Measurements from ENCODE around the gene SULF2. TPM values are rescaled to one million over a fixed set of nuclear protein-coding genes. Genes with fewer than 3 reads are reported as not detected.

The SULF2 gene
- total RNA-seq, 4 donors from 2014 or later: 31.5 to 182 (median 94.4) TPM

GRCh38 chr20:47748069-47748468, 37.2 kb downstream of the SULF2 start:
- H3K4me3 ChIP-seq: no peak overlapping the region
- intact Hi-C loops (cut with DNase I): no loop called here
- TF ChIP-seq CTCF (IDR thresholded peaks at IDR 0.05) (no peak), POLR2A (IDR thresholded peaks at IDR 0.05) (no peak)
- peaks cover 0 to 33% (median 11%) of the 10 kb centered on the region in 3 donors for H3K4me1 ChIP-seq
- peaks cover 0 to 93% (median 4%) of the 10 kb centered on the region in 3 donors for H3K36me3 ChIP-seq
- H3K27ac ChIP-seq: peak overlapping the region in 2 of 4 donors; percentile 50 to 59
- no peaks in the 10 kb centered on the region for H3K9me3 ChIP-seq
- no peaks in the 10 kb centered on the region for H3K27me3 ChIP-seq
- WGBS, 2 donors: 88 to 93% methylated on average over 5 to 6 of the region's 6 CpGs
- DNase-seq: no peak

GRCh38 chr20:47747669-47748031, 37.6 kb downstream of the SULF2 start:
- Histone ChIP-seq H3K4me1 (peaks cover 0 to 33% (median 11%) of the 10 kb centered on the region in 3 donors), H3K4me3 (no peak overlapping the region), H3K36me3 (peaks cover 0 to 92% (median 4%) of the 10 kb centered on the region in 3 donors), H3K27me3 (no peaks in the 10 kb centered on the region), H3K27ac (peak overlapping the region in 1 of 4 donors; percentile 59), H3K9me3 (no peaks in the 10 kb centered on the region)
- TF ChIP-seq POLR2A (IDR thresholded peaks at IDR 0.05): no peak
- TF ChIP-seq CTCF (IDR thresholded peaks at IDR 0.05): no peak
- no peak for DNase-seq
- intact Hi-C loops (cut with DNase I): no loop called here
- WGBS, 2 donors: 88 to 92% methylated on average over 9 to 10 of the region's 10 CpGs

GRCh38 chr20:47744803-47745202, 40.5 kb downstream of the SULF2 start:
- Histone ChIP-seq H3K4me3 (no peak overlapping the region), H3K9me3 (no peaks in the 10 kb centered on the region), H3K36me3 (peaks cover 0 to 91% (median 0%) of the 10 kb centered on the region in 3 donors), H3K4me1 (peaks cover 0 to 38% (median 9%) of the 10 kb centered on the region in 3 donors), H3K27ac (no peak overlapping the region), H3K27me3 (no peaks in the 10 kb centered on the region)
- TF ChIP-seq POLR2A (IDR thresholded peaks at IDR 0.05) (no peak), CTCF (IDR thresholded peaks at IDR 0.05) (no peak)
- DNase-seq: no peak
- 94 to 98% methylated on average over 4 of the region's 4 CpGs for WGBS, 2 donors
- intact Hi-C loops (cut with DNase I): no loop called here

GRCh38 chr20:47743671-47744070, 41.6 kb downstream of the SULF2 start:
- 93 to 96% methylated on average over 7 of the region's 7 CpGs for WGBS, 2 donors
- intact Hi-C loops (cut with DNase I): no loop called here
- TF ChIP-seq POLR2A (IDR thresholded peaks at IDR 0.05) (no peak), CTCF (IDR thresholded peaks at IDR 0.05) (no peak)
- Histone ChIP-seq H3K4me1 (peaks cover 0 to 27% (median under 1%) of the 10 kb centered on the region in 3 donors), H3K27me3 (no peaks in the 10 kb centered on the region), H3K27ac (no peak overlapping the region), H3K4me3 (no peak overlapping the region), H3K9me3 (no peaks in the 10 kb centered on the region), H3K36me3 (peaks cover 0 to 91% (median 0%) of the 10 kb centered on the region in 3 donors)
- no peak for DNase-seq

- 84 to 89% methylated on average over 11 to 15 of the region's 22 CpGs for WGBS, 2 donors
- no peak for DNase-seq
- TF ChIP-seq POLR2A (IDR thresholded peaks at IDR 0.05) (no peak), CTCF (IDR thresholded peaks at IDR 0.05) (no peak)
These were observed 43.3 kb downstream of the SULF2 start for GRCh38 chr20:47741669-47742608.

More at GRCh38 chr20:47741669-47742608, 43.3 kb downstream of the SULF2 start:
- Histone ChIP-seq H3K4me1 (peaks cover 0 to 14% (median 0%) of the 10 kb centered on the region in 3 donors), H3K27me3 (no peaks in the 10 kb centered on the region), H3K4me3 (no peak overlapping the region), H3K36me3 (peaks cover 0 to 81% (median 0%) of the 10 kb centered on the region in 3 donors), H3K9me3 (no peaks in the 10 kb centered on the region), H3K27ac (no peak overlapping the region)
- intact Hi-C loops (cut with DNase I): no loop called here
